GM18520 (cell line): Measurements from ENCODE around the gene CARD11.
"Not testable (repeated sequence)": the region's sequence is repeated elsewhere in the genome, so short reads cannot be mapped to it uniquely, and the experiment has no call there.

Source experiments
- ATAC-seq: cut with Tn5 transposase; IDR thresholded peaks from one replicate; pipeline ENCODE4 v1.9.1; 2021; ENCODE audit not compliant: unreplicated experiment

CARD11 gene

GRCh38 chr7:2928613-2929311 is 114.9 kb downstream of the CARD11 start:
- no peak for ATAC-seq

- ATAC-seq: no peak
These were observed 115.4 kb downstream of the CARD11 start for GRCh38 chr7:2928256-2928612.

GRCh38 chr7:2927592-2927991 is 116.1 kb downstream of the CARD11 start:
- no peak for ATAC-seq

- ATAC-seq: no peak
These were observed 116.7 kb downstream of the CARD11 start for GRCh38 chr7:2926896-2927405.

- no peak for ATAC-seq
These were observed 117.4 kb downstream of the CARD11 start for GRCh38 chr7:2926120-2926895.

GRCh38 chr7:2924866-2925840 is 118.5 kb downstream of the CARD11 start:
- ATAC-seq: no peak

GRCh38 chr7:2923886-2924574 is 119.6 kb downstream of the CARD11 start:
- no peak for ATAC-seq

GRCh38 chr7:2923291-2923781 is 120.3 kb downstream of the CARD11 start:
- ATAC-seq: no peak

- no peak for ATAC-seq
These were observed 120.8 kb downstream of the CARD11 start for GRCh38 chr7:2922866-2923265.

- no peak for ATAC-seq
These were observed 121.3 kb downstream of the CARD11 start for GRCh38 chr7:2922348-2922691.

- ATAC-seq: no peak
These were observed 121.9 kb downstream of the CARD11 start for GRCh38 chr7:2921653-2922347.

GRCh38 chr7:2920956-2921652 is 122.6 kb downstream of the CARD11 start:
- ATAC-seq: no peak

GRCh38 chr7:2920480-2920879 is 123.2 kb downstream of the CARD11 start:
- ATAC-seq: not testable (repeated sequence)

GRCh38 chr7:2920041-2920440 is 123.6 kb downstream of the CARD11 start:
- ATAC-seq: no peak

GRCh38 chr7:2919256-2919655 is 124.4 kb downstream of the CARD11 start:
- ATAC-seq: no peak

- ATAC-seq: no peak
These were observed 125.3 kb downstream of the CARD11 start for GRCh38 chr7:2918406-2918805.

GRCh38 chr7:2915023-2915422 is 128.6 kb downstream of the CARD11 start:
- ATAC-seq: no peak

GRCh38 chr7:2913760-2914387 is 129.8 kb downstream of the CARD11 start:
- ATAC-seq: no peak
